Epithelial cell of prostate (primary cell): ENCODE results near the gene RHBDD1.

ENCODE experiments used
- DNase-seq: peaks from one replicate; pipeline ENCODE4 v3.0.0-alpha.2; 2011; ENCODE audit warnings: low read depth, low spot score
- H3K27ac ChIP-seq: fragments of 450-650 bp; 2 replicates; pipeline ENCODE4 v1.5.1; 2017; ENCODE audit warnings: mild to moderate bottlenecking

Gene RHBDD1

DNA sequence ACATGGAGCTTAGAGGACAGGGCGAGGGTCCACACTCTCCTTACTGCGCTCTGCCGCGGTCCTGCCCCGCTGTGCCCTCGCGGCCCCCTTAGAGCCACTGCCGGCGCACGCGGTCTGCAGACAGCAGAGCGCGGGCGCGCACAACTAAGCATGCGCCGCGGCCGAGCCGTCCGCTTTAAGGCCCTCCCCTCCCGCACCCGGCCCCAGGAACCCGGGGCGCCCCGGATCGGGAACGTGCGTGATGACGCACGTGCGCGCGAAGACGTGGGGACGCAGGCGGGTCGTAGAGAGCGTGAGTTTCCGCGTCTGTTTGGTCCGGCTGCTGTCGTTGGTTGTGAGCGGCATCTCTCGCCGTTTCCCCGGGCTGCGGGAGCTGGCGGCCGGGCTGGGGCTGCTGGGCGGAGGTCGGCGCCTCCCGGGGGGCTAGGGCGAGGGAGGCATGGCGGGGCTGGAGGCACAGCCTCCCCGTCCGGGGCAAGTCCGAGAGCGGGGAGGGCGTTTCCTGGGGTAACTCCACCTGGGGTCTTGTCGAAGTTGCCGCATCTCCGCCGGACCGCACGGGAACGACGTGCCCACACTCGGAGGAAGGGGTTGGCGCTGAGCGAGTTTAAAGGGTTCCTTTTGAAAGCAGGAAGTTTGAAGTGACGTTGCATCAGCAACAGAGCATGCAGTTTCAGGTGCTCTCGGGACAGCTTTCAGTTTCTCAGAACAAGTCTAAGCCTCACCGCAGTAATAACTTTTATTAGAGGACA, at the start of gene RHBDD1:
TSS of gene RHBDD1 (plus strand) at position 259 of the 752 bp plus-strand sequence. CDS start 28,640 bp downstream, outside the sequence.
- peak within 1 kb of the TSS; percentile 97 for H3K27ac ChIP-seq
- peak; percentile 56 for DNase-seq

GRCh38 chr2:226788064-226788463, 47.8 kb upstream of the RHBDD1 start:
- DNase-seq, result no peak
- no peak overlapping the region for H3K27ac ChIP-seq

GRCh38 chr2:226788881-226789490, 46.9 kb upstream of the RHBDD1 start:
- H3K27ac ChIP-seq, result no peak overlapping the region
- no peak for DNase-seq

- no peak for DNase-seq
- H3K27ac ChIP-seq, result peak overlapping the region; percentile 96
Observed at GRCh38 chr2:226790011-226790410, 45.8 kb upstream of the RHBDD1 start.

DNA sequence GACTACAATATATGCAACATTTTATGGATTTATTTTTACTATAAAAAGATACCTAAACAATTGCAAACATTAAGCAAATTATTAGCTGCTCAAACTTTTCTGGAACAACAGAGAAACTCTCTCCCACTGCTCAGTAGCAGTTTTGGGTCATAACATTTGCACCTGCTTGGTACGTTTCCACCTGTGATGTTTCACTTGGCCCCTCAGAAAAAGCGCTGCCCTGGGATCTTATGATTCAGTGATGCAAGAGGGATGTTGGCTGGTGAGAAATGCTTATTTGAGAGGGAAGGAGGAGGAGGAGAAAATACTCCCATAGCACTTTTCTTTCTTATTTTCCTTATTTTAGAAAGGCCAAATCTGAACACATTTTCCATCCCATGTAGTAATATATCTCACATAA, 45.4 kb upstream of the RHBDD1 start:
- H3K27ac ChIP-seq, result peak overlapping the region; percentile 96
- DNase-seq, result no peak

- peak overlapping the region; percentile 96 for H3K27ac ChIP-seq
- no peak for DNase-seq
Observed at GRCh38 chr2:226791056-226791486, 44.8 kb upstream of the RHBDD1 start.

DNA sequence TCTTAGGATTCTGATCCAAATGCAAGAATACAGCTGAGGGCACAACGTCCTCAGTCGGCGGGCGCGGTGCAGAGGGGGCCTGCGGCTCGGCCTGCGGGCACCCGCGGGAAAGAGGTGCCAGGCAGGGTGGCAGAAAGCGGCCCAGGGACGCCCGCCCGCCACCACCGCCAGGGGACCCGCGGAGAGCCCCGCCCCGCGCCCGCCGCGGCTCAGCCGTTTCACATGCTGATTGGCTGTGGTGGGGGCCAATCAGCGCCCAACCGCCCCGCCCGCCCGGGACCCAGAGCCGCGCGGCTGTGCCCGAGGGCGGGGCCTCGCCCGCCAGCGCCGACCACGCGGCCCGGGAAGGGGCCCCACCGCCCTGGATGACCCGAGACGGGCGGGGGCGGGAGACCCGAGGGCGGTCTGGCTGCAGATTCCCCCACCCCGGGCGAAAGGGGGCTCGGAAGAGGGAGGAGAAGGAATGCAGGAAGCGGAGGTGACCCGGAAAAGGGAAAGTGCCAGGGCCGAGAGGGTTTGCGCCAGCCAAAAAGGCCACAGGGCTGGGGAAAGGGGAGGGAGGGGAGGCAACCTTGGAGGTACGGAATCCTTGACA, 44.3 kb upstream of the RHBDD1 start:
- H3K27ac ChIP-seq, result peak overlapping the region; percentile 96
- no peak for DNase-seq

GRCh38 chr2:226792155-226792881, 43.5 kb upstream of the RHBDD1 start:
- no peak for DNase-seq

DNA sequence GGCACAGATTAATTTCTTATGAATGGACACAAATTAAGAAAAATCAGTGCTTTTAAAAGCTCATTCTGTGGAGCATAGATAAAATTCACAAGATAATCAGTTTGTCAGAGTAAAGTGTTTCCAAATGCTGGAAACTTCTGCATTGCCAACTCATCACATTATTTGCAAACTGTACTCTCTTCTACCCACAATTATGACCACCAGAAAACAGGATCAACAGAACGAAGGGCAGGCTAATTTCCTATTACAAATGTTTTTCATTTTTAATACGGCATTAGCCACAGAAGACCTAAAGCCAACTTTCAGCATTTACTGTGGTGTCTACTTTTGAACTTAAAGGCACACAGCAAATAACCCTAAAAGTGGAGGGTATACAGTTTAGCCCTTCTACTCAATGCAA, 42.2 kb upstream of the RHBDD1 start:
- peak overlapping the region; percentile 96 for H3K27ac ChIP-seq
- no peak for DNase-seq

More at GRCh38 chr2:226792155-226792881, 43.5 kb upstream of the RHBDD1 start:
- peak overlapping the region; percentile 96 for H3K27ac ChIP-seq

GRCh38 chr2:226794196-226794661, 41.6 kb upstream of the RHBDD1 start:
- H3K27ac ChIP-seq, result peak overlapping the region; percentile 96
- no peak for DNase-seq

- peak overlapping the region; percentile 96 for H3K27ac ChIP-seq
Observed at GRCh38 chr2:226794751-226795171, 41.1 kb upstream of the RHBDD1 start.

GRCh38 chr2:226795281-226796011, 40.4 kb upstream of the RHBDD1 start:
- no peak for DNase-seq
- peak overlapping the region; percentile 96 for H3K27ac ChIP-seq

More at GRCh38 chr2:226794751-226795171, 41.1 kb upstream of the RHBDD1 start:
- no peak for DNase-seq

DNA sequence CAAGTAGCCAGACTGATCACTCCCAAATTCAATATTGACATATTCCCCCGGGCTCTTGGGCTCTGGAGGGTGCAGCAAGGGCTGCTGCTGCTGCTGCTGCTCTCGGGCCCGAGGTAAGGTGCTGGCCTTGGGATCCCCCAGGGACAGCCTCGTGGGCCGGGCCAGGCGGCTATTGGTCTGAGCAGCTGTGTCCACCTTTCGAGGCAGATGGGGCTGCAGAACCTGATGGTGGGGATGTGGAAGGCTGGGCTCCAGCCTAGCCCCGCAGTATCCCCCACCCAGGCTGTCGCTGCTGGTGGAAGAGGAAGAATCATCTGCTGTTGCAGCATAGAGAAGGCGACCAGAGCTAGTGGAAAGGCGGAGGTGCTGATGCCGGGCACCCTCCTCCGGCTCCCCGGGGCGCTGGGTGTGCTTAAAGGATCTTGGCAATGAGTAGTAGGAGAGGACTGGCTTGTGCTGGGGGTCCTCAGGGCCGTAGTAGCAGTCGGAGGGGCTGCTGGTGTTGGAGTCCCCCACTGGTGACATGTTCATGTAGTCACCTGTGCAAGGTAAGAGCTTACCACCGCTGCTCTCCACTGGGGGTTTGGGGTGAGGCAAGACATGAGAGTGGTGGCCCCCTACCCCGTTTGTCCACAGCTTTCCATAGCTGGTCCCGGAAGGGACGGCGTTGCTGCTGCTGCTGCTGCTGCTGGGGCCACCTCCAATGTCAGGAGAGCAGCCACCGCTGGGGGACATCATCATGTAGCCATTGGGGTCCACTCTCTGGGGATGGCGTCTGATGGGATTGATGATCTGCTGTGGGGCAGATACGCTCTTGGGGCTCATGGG, 39.6 kb upstream of the RHBDD1 start:
- no peak for DNase-seq
- H3K27ac ChIP-seq, result peak overlapping the region; percentile 96

GRCh38 chr2:226796840-226797288, 39.0 kb upstream of the RHBDD1 start:
- DNase-seq, result no peak
- H3K27ac ChIP-seq, result peak overlapping the region; percentile 96

- peak overlapping the region; percentile 96 for H3K27ac ChIP-seq
- DNase-seq, result no peak
Observed at GRCh38 chr2:226797289-226797988, 38.4 kb upstream of the RHBDD1 start.

DNA sequence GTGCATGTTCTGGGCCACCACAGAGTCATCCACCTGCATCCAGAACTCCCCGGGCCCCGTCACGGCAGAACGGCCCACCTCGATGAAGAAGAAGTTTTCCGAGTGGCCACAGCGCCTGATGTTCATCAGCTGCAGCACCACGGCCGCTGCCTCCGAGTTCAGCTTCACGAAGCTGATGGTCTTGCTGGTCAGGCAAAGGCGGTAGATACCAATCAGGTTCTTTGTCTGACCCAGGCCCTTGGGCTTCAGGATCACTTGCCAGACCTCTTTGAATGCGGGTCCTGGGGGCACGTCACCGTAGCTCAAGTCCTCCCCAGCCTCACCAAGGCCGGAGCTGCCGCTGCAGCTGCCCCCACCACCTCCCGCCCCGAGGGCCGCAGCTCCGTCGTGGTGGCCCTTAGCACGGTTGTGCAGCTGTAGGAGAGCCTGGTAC, 37.8 kb upstream of the RHBDD1 start:
- peak overlapping the region; percentile 96 for H3K27ac ChIP-seq
- no peak for DNase-seq

DNA sequence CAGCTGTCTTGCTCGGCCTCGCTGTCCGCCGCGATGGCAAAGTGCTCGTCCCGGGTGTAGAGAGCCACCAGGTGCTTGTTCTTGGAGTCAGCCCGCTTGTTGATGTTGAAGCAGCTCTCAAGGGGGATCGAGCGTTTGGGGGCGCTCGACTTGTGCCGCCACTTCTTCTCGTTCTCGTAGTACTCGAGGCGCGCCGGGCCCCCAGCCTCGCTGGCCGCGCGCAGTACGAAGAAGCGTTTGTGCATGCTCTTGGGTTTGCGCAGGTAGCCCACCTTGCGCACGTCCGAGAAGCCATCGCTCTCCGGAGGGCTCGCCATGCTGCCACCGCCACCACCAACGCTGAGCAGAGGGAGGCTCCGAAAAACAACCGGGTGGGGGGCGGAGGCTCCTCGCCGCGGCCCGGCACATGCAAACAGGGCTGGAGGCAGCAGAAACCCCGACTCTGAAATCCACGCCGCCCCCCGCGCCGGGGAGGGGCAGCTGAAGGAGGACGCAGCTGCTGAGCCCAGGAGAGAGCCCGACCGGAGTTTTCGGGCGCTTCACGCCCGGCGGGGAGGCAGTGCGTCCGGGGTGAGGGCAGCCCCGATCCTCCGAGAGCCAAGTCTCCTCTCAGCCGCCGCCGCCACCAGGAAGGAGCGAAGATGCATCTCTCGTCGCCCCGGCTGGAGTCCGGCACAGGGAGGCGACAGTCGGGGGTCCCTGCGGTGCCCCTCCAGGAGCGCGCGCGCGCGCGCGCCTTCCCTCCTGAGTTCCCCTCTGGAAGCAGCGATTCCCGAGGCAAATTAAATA, 37.2 kb upstream of the RHBDD1 start:
- peak overlapping the region; percentile 96 for H3K27ac ChIP-seq
- no peak for DNase-seq
